HEK293 (cell line): ENCODE results near the gene F10.

ENCODE experiments used
- CTCF ChIP-seq: fragments of 450-650 bp; formaldehyde crosslinking; IDR thresholded peaks from 2 replicates; pipeline ENCODE4 v1.5.1; 2016; ENCODE audit warnings: missing biosample characterization, missing genetic modification characterization
- PATZ1 ChIP-seq: fragments of 450-650 bp; formaldehyde crosslinking; IDR thresholded peaks from 2 replicates; pipeline ENCODE4 v1.5.1; 2016; ENCODE audit warnings: missing biosample characterization, missing genetic modification characterization
- ZBTB20 ChIP-seq: fragments of 450-650 bp; formaldehyde crosslinking; IDR thresholded peaks from 2 replicates; pipeline ENCODE4 v1.5.1; 2016; ENCODE audit warnings: missing biosample characterization, missing genetic modification characterization
- ZFP69B ChIP-seq: fragments of 450-650 bp; formaldehyde crosslinking; IDR thresholded peaks from 2 replicates; pipeline ENCODE4 v1.5.1; 2016; ENCODE audit warnings: missing biosample characterization, missing genetic modification characterization
- ZNF654 ChIP-seq: fragments of 450-650 bp; formaldehyde crosslinking; IDR thresholded peaks from 2 replicates; pipeline ENCODE4 v1.5.1; 2016; ENCODE audit warnings: low read depth, missing biosample characterization, missing genetic modification characterization

GRCh38 chr13:113078902-113079780 is 43.5 kb upstream of the F10 start:
- TF ChIP-seq ZNF654 (tag by site-specific recombination) (no peak), PATZ1 (tag by site-specific recombination) (no peak), ZBTB20 (tag by site-specific recombination) (no peak), ZFP69B (tag by site-specific recombination) (no peak), CTCF (no peak)
